Neuronal stem cell (in vitro differentiated cells): ENCODE measurements around the gene PAOX.

Source experiments
- DNase-seq: peaks from one replicate; pipeline ENCODE4 v3.0.0-alpha.2; 2013; ENCODE audit warnings: low spot score
- H2AFZ ChIP-seq: one replicate; pipeline ENCODE4 v1.6.1; 2013; ENCODE audit warnings: mild to moderate bottlenecking, low read length, inconsistent platforms
- H2AK5ac ChIP-seq: 2 replicates; pipeline ENCODE4 v1.6.1; 2013; ENCODE audit warnings: low read depth, mild to moderate bottlenecking, inconsistent platforms, low read length, moderate library complexity, mixed read lengths
- H2BK120ac ChIP-seq: 2 replicates; pipeline ENCODE4 v1.6.1; 2013; ENCODE audit warnings: low read depth, mild to moderate bottlenecking, inconsistent platforms, low read length, moderate library complexity, mixed read lengths
- H2BK12ac ChIP-seq: one replicate; pipeline ENCODE4 v1.6.1; 2013; ENCODE audit warnings: low read length, inconsistent platforms
- H2BK15ac ChIP-seq: 2 replicates; pipeline ENCODE4 v1.6.1; 2013; ENCODE audit warnings: mild to moderate bottlenecking, low read length, inconsistent platforms, mixed read lengths
- H2BK5ac ChIP-seq: one replicate; pipeline ENCODE4 v1.6.1; 2013; ENCODE audit warnings: inconsistent platforms, mild to moderate bottlenecking, low read length, moderate library complexity
- H3K14ac ChIP-seq: one replicate; pipeline ENCODE4 v1.6.1; 2013; ENCODE audit warnings: low read length, inconsistent platforms
- H3K18ac ChIP-seq: 2 replicates; pipeline ENCODE4 v1.6.1; 2013; ENCODE audit warnings: low read length, inconsistent platforms
- H3K23ac ChIP-seq: 2 replicates; pipeline ENCODE4 v1.6.1; 2013; ENCODE audit warnings: low read depth, mild to moderate bottlenecking, mixed read lengths, low read length, inconsistent platforms; ENCODE audit not compliant: poor library complexity
- H3K27ac ChIP-seq: replicated peaks from 3 replicates; pipeline ENCODE4 v1.5.1; 2013; ENCODE audit warnings: low read length, inconsistent platforms
- H3K27me3 ChIP-seq, 3 experiments: 2 replicates each; pipeline ENCODE4 v1.6.1; 2013; ENCODE audit warnings: low read length in 3 of 3, mild to moderate bottlenecking in 2 of 3, inconsistent platforms in 1 of 3, low read depth in 1 of 3, mixed read lengths in 1 of 3, moderate library complexity in 1 of 3; ENCODE audit not compliant: control insufficient read depth in 3 of 3, insufficient read depth in 3 of 3
- H3K36me3 ChIP-seq, 2 donors: replicated peaks in 1 of 2; 2 replicates each; pipeline ENCODE4 v1.6.1; 2013; ENCODE audit warnings: low read length in 2 of 2; ENCODE audit not compliant: control insufficient read depth in 2 of 2, insufficient read depth in 2 of 2
- H3K4ac ChIP-seq: 2 replicates; pipeline ENCODE4 v1.6.1; 2013; ENCODE audit warnings: inconsistent platforms, mild to moderate bottlenecking, low read length, moderate library complexity
- H3K4me1 ChIP-seq, 2 donors: 1 replicate in 1 of 2; 2 replicates in 1 of 2; pipeline ENCODE4 v1.6.1; 2013; ENCODE audit warnings: low read length in 2 of 2, low read depth in 1 of 2; ENCODE audit not compliant: control insufficient read depth in 2 of 2, insufficient read depth in 1 of 2
- H3K4me2 ChIP-seq: one replicate; pipeline ENCODE4 v1.6.1; 2013; ENCODE audit warnings: mild to moderate bottlenecking, low read length, inconsistent platforms; ENCODE audit not compliant: insufficient read depth, poor library complexity, severe bottlenecking
- H3K4me3 ChIP-seq, 2 donors: 2 replicates each; pipeline ENCODE4 v1.5.1; 2013; ENCODE audit warnings: low read length in 2 of 2, mild to moderate bottlenecking in 2 of 2, inconsistent platforms in 1 of 2, moderate library complexity in 1 of 2
- H3K79me1 ChIP-seq: one replicate; pipeline ENCODE4 v1.6.1; 2013; ENCODE audit warnings: low read depth, mild to moderate bottlenecking, inconsistent platforms, low read length, moderate library complexity
- H3K9ac ChIP-seq: one replicate; pipeline ENCODE4 v1.6.1; 2013; ENCODE audit warnings: mild to moderate bottlenecking, low read depth, low read length, inconsistent platforms; ENCODE audit not compliant: poor library complexity
- H3K9me3 ChIP-seq, 2 donors: replicated peaks in 1 of 2; 2 replicates each; pipeline versions ENCODE3 to v1.6.1; 2013; ENCODE audit warnings: low read length in 2 of 2, mild to moderate bottlenecking in 2 of 2, inconsistent platforms in 1 of 2, low read depth in 1 of 2, mixed read lengths in 1 of 2, moderate library complexity in 1 of 2; ENCODE audit not compliant: control insufficient read depth in 2 of 2, insufficient read depth in 1 of 2
- H4K8ac ChIP-seq: one replicate; pipeline ENCODE4 v1.6.1; 2013; ENCODE audit warnings: low read depth, mild to moderate bottlenecking, inconsistent platforms, low read length, moderate library complexity
- H4K91ac ChIP-seq: one replicate; pipeline ENCODE4 v1.6.1; 2013; ENCODE audit warnings: low read length, low read depth, mild to moderate bottlenecking, inconsistent platforms; ENCODE audit not compliant: poor library complexity
- WGBS, 2 donors: extraction: QIAGEN DNeasy Blood & Tissue Kit; methylation state at CpG; one replicate each; pipeline ENCODE4 v1.1.7; 2013; ENCODE audit warnings: missing lambda C conversion rate in 2 of 2, mixed read lengths in 1 of 2; ENCODE audit not compliant: insufficient read length in 2 of 2, insufficient replicate concordance in 1 of 2; ENCODE audit errors: extremely low coverage in 2 of 2; 5-methylcytosine and 5-hydroxymethylcytosine counted together

Gene PAOX

DNA sequence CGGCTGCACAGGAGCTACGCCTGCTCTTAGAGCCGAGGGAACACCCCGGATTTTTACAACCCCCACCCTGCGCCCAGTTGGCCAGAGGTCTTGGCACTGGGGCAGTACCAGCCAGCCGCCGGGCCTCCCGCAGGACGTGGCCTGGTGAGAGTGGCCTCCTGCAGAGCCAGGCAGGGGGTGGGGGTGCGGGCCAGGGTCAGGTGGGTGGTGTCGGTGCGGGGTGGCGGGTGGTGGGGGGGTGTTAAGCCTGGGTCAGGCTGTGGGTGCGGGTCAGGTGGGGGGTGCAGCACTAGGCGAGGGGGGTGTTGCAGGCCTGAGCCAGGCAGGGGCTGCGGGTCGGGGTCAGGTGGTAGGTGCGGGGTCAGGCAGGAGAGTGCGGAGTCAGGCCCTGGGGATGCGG is 6.6 kb upstream of the PAOX start:
- H2BK120ac ChIP-seq = no peak overlapping the region
- peak overlapping the region; percentile 91 for H2AK5ac ChIP-seq
- no peak overlapping the region for H3K14ac ChIP-seq
- H2BK5ac ChIP-seq = no peak overlapping the region
- H3K4ac ChIP-seq = no peak overlapping the region
- WGBS, 2 donors = no CpG with 5 or more reads among the region's 20 CpGs
- no peak overlapping the region for H3K23ac ChIP-seq
- H3K9me3 ChIP-seq = peaks cover 0 to 4% of the 10 kb centered on the region in 2 donors
- H4K8ac ChIP-seq = no peak overlapping the region
- H3K9ac ChIP-seq = peak overlapping the region; percentile 63
- no peak overlapping the region for H2BK12ac ChIP-seq
- H3K36me3 ChIP-seq = peaks cover 29 to 39% of the 10 kb centered on the region in 2 donors
- H4K91ac ChIP-seq = no peak overlapping the region
- H3K18ac ChIP-seq = peak overlapping the region; percentile 57
- peak overlapping the region; percentile 54 for H3K4me2 ChIP-seq
- peak overlapping the region; percentile 71 to 94 for H3K4me3 ChIP-seq
- peaks cover 4% of the 10 kb centered on the region for H3K79me1 ChIP-seq
- H3K27ac ChIP-seq = no peak overlapping the region
- no peak for DNase-seq
- peaks cover 0 to 11% (median 8%) of the 10 kb centered on the region in 3 experiments for H3K27me3 ChIP-seq
- H2AFZ ChIP-seq = no peak overlapping the region
- no peak overlapping the region for H2BK15ac ChIP-seq
- H3K4me1 ChIP-seq = peaks cover 0 to 5% of the 10 kb centered on the region in 2 donors

DNA sequence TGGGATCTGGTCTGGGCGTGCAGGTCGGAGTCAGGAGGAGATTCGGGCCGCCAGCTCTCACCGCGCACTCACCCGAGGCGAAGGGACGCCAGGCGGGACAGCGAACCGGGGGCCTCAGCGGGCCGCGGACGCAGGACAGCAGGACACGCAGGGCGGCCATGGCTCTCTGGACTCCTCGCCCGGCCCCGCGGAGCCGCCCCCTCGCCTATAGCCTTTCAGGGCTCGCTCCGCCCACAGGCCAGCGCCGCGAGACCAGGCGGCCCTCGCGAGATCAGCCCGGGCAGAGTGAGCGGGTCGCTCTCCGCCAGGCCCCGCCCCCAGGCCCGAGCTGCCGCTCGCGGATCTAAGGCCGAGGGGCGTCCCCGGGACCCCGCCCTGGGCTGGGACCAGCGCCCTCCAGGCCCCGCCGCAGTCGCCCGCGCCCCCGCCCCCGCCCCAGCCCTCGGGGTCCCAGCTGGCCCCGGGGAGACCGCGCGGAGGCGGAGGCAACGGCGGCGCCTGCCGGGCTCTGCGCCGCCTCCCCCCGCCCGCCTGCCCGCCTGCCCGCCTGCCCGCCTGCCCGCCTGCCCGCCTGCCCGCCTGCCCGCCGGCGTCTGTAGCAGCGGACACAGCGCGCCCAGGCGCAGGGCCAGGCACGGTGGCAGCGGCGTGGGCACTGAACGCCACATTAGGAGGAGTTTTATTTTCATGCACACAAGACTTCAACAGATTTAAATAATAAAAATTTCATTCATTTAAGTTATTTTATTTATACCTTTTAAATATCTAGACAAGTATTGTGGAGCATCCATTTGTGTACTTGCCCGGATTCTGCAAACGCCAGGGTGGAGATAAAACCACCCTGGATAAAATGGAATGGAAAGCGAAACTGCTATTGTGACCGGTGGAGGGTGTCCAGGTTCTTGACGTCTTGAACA is 5.6 kb upstream of the PAOX start, which contains the start of gene ECHS1:
TSS of gene ECHS1 (minus strand) at position 181 of the 917 bp plus-strand sequence. CDS start at position 160, 21 bp downstream.
- peak within 1 kb of the TSS; percentile 94 to 100 for H3K4me3 ChIP-seq
- no peak within 1 kb of the TSS for H2BK5ac ChIP-seq
- peak within 1 kb of the TSS; percentile 54 for H3K4me2 ChIP-seq
- no peak within 1 kb of the TSS for H4K8ac ChIP-seq
- peaks cover 0 to 4% of the 10 kb centered on the region in 2 donors for H3K9me3 ChIP-seq
- no peak within 1 kb of the TSS for H2BK15ac ChIP-seq
- H3K9ac ChIP-seq = peak within 1 kb of the TSS; percentile 99
- H2AFZ ChIP-seq = peak within 1 kb of the TSS; percentile 94
- H2BK120ac ChIP-seq = no peak within 1 kb of the TSS
- peak within 1 kb of the TSS; percentile 38 for H3K14ac ChIP-seq
- no CpG with 5 or more reads among the region's 89 CpGs for WGBS, 2 donors
- H3K79me1 ChIP-seq = peaks cover 4% of the 10 kb centered on the region
- H3K36me3 ChIP-seq = peaks cover 24 to 34% of the 10 kb centered on the region in 2 donors
- H3K4me1 ChIP-seq = peaks cover 4 to 11% of the 10 kb centered on the region in 2 donors
- H3K27me3 ChIP-seq = peaks cover 0 to 15% (median 8%) of the 10 kb centered on the region in 3 experiments
- peak within 1 kb of the TSS; percentile 100 for H3K18ac ChIP-seq
- no peak within 1 kb of the TSS for H3K4ac ChIP-seq
- no peak within 1 kb of the TSS for H2BK12ac ChIP-seq
- peak within 1 kb of the TSS; percentile 91 for H2AK5ac ChIP-seq
- H4K91ac ChIP-seq = no peak within 1 kb of the TSS
- no peak within 1 kb of the TSS for H3K27ac ChIP-seq
- DNase-seq = peak; percentile 95
- H3K23ac ChIP-seq = peak within 1 kb of the TSS; percentile 89

DNA sequence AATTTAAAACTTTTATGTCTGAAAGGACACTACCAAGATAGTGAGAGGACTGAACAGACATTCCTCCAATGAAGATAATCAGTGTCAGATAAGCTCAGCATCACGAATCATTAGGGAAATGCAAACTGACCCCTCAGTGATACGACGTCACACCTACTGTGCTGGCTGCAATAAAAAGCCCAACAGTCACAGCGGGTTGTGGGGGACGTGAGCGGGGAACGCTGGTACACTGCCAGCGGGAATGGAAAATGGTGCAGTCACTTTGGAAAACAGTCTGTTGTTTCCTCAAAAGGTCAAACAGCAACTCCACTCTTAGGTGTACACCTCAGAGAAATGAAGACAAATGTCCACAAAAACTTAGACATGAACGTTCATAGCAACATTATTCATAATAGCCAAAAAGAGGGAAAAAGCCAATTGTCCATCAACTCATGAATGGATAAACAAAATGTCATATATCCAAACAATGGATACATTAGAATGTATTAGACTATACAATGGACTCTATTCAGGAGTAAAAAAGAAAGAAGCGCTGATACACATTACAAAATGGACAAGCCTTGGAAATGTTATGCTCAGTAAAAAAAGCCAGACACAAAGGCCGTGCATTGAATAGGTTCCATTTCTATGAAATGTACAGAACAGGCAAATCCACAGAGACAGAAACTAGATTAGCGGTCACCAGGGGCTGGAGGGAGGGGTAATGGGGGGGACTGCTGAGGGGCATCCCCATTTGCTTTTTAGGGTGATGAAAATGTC is 3.5 kb upstream of the PAOX start:
- H3K27ac ChIP-seq = no peak overlapping the region
- H3K9ac ChIP-seq = no peak overlapping the region
- peaks cover 0 to 1% of the 10 kb centered on the region in 2 donors for H3K9me3 ChIP-seq
- H3K14ac ChIP-seq = no peak overlapping the region
- H2AFZ ChIP-seq = no peak overlapping the region
- H3K4me1 ChIP-seq = peaks cover 7 to 11% of the 10 kb centered on the region in 2 donors
- peaks cover 6 to 13% of the 10 kb centered on the region in 2 donors for H3K36me3 ChIP-seq
- peaks cover 0 to 15% (median 8%) of the 10 kb centered on the region in 3 experiments for H3K27me3 ChIP-seq
- H2BK12ac ChIP-seq = no peak overlapping the region
- H2BK15ac ChIP-seq = no peak overlapping the region
- no peak overlapping the region for H3K4me3 ChIP-seq
- H3K4ac ChIP-seq = no peak overlapping the region
- H4K8ac ChIP-seq = no peak overlapping the region
- WGBS, 2 donors = no CpG with 5 or more reads among the region's 12 CpGs
- no peak overlapping the region for H2BK5ac ChIP-seq
- no peak overlapping the region for H4K91ac ChIP-seq
- H3K18ac ChIP-seq = no peak overlapping the region
- H3K4me2 ChIP-seq = no peak overlapping the region
- DNase-seq = no peak
- no peak overlapping the region for H2BK120ac ChIP-seq
- no peak overlapping the region for H3K23ac ChIP-seq
- H2AK5ac ChIP-seq = no peak overlapping the region
- H3K79me1 ChIP-seq = peaks cover 8% of the 10 kb centered on the region
